NCI-H1417 treated with DMSO at 0.1 percent for 48 hours (cell line): ENCODE measurements around the gene SVBP.

Experiments
- DNase-seq: peaks from one replicate; lab custom pipeline; 2025; lab: John Stamatoyannopoulos, UW

The SVBP gene

GRCh38 chr1:42806171-42806570 lies 11.0 kb downstream of the SVBP start:
- no peak for DNase-seq

- no peak for DNase-seq
Observed at GRCh38 chr1:42801832-42802473, 15.2 kb downstream of the SVBP start.

GRCh38 chr1:42797979-42798378 lies 19.2 kb downstream of the SVBP start:
- no peak for DNase-seq

GRCh38 chr1:42797414-42797813 lies 19.8 kb downstream of the SVBP start:
- DNase-seq: no peak

GRCh38 chr1:42793824-42794223 lies 23.4 kb downstream of the SVBP start:
- no peak for DNase-seq

- DNase-seq: no peak
Observed at GRCh38 chr1:42788021-42788420, 29.2 kb downstream of the SVBP start.

- no peak for DNase-seq
Observed at GRCh38 chr1:42786097-42786496, 31.1 kb downstream of the SVBP start.

- DNase-seq: no peak
Observed at GRCh38 chr1:42784946-42785693, 32.1 kb downstream of the SVBP start, which contains the start of gene TMEM269. Gene TMEM269 (plus strand): TSS chr1:42784991. CDS start chr1:42789894, 4,903 bp downstream.

- DNase-seq: no peak
Observed at GRCh38 chr1:42784547-42784945, 32.7 kb downstream of the SVBP start.

- no peak for DNase-seq
Observed at GRCh38 chr1:42783092-42783491, 34.1 kb downstream of the SVBP start.

GRCh38 chr1:42780176-42780575 lies 37.0 kb downstream of the SVBP start:
- no peak for DNase-seq

GRCh38 chr1:42779725-42780124 lies 37.5 kb downstream of the SVBP start:
- no peak for DNase-seq

- no peak for DNase-seq
Observed at GRCh38 chr1:42777852-42778251, 39.3 kb downstream of the SVBP start.

GRCh38 chr1:42776502-42776901 lies 40.7 kb downstream of the SVBP start:
- no peak for DNase-seq

GRCh38 chr1:42774928-42775526 lies 42.2 kb downstream of the SVBP start:
- DNase-seq: no peak

GRCh38 chr1:42773420-42773819 lies 43.8 kb downstream of the SVBP start:
- DNase-seq: no peak

- no peak for DNase-seq
Observed at GRCh38 chr1:42769811-42770210, 47.4 kb downstream of the SVBP start.

GRCh38 chr1:42768172-42768571 lies 49.0 kb downstream of the SVBP start:
- no peak for DNase-seq

GRCh38 chr1:42767510-42768000 lies 49.6 kb downstream of the SVBP start:
- DNase-seq: no peak

GRCh38 chr1:42766741-42767509 lies 50.3 kb downstream of the SVBP start, which contains the start of the genes C1orf50 and P3H1:
Gene C1orf50 (plus strand): TSS chr1:42767249. CDS start chr1:42767312, 63 bp downstream.
Gene P3H1 (minus strand): TSS chr1:42767028. CDS start chr1:42766971, 57 bp downstream.
- DNase-seq: peak; percentile 85

- DNase-seq: no peak
Observed at GRCh38 chr1:42765832-42766740, 51.1 kb downstream of the SVBP start.
